GM12801 (cell line): Measurements from ENCODE around the gene KCNQ1.

ENCODE experiments used
- TF ChIP-seq, protein P1 (sequence below): IDR thresholded peaks from one replicate; pipeline ENCODE4 v1.5.1; 2011; ENCODE audit warnings: control low read depth; ENCODE audit not compliant: insufficient read length; ENCODE audit errors: extremely low read depth

KCNQ1 gene

DNA sequence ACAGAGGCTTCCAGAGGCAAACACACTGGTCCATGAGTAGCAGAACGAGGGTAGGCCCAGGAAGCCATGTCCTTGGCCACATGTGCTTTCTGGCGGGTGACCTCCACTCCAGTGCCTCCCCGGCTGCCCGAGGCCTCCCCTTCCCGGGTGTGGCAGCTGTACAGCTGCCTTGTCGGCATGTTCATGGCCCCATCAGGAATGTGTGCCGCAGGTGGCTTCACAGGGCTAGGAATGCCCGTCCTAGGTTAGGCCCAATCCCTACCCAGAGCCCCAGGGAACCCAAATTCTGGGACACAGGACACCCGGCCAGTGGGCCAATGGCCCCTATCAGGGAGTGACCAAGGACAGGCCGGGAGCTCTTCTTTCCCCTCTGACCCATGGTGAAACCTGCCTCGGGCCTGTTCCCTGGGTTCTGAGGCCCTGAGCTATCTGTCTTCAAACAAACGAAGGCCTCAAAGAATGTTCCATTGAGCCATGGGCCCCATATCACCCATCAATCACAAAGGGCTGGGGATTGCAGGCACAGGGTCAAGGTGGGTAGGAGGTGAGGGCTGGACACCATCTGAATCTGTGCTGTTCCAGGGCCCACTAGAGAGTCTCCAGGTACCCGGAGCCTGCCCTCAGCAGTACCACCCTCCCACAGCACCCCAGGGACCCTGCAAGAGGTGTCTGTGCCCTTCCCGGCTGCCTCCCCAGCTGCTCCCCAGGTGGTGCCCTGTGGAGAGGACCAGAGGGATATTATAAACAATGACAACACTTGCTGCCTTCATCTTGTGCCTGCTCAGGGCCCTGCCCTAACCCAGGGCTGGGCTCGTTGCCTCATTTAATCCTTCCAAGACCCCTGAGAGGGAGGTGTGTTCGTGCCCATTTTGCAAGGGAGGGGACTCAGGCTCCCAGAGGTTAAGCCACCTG lies 444.8 kb downstream of the KCNQ1 start:
- TF ChIP-seq, protein P1, sequence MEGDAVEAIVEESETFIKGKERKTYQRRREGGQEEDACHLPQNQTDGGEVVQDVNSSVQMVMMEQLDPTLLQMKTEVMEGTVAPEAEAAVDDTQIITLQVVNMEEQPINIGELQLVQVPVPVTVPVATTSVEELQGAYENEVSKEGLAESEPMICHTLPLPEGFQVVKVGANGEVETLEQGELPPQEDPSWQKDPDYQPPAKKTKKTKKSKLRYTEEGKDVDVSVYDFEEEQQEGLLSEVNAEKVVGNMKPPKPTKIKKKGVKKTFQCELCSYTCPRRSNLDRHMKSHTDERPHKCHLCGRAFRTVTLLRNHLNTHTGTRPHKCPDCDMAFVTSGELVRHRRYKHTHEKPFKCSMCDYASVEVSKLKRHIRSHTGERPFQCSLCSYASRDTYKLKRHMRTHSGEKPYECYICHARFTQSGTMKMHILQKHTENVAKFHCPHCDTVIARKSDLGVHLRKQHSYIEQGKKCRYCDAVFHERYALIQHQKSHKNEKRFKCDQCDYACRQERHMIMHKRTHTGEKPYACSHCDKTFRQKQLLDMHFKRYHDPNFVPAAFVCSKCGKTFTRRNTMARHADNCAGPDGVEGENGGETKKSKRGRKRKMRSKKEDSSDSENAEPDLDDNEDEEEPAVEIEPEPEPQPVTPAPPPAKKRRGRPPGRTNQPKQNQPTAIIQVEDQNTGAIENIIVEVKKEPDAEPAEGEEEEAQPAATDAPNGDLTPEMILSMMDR: no peak

DNA sequence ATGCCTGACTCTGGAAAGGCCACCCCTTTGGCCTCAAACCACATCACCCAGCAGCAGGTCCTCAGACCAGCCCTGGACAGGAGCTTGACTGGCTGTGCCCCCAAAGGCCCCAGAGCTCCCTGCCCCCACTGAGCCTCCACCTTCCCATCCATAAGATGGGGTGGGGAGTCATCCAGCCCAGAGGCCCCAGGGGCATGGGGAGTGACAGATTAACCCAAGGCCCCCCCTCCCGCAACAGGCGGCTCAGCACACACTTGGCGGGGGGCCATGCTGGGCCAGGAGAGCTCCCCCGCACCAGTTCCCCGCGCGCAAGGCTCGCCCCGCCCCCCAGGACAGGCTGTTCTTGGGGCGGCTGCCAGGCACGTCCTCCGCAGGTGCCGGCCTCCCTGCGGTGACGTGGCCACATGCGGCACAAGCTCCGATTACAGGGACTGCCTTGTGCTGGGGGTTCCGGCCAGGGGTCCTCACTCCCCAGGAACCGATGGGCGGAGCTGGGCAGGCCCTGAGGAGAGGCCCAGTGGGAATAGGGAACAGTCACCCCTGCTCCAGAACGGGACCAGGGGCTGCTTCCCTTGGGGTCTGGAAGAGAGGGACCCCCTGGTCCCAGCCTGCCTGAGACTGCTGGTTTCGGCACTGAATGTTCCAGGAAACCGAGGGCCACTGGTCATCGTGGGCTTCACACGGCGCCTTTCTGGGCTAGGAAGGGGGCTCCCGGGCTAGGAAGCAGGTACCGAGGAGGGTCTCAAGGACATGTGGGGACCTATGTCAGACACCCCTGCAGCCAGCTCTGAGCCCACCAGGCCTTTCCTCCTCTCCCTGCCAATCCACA lies 445.9 kb downstream of the KCNQ1 start:
- TF ChIP-seq, protein P1: no peak

DNA sequence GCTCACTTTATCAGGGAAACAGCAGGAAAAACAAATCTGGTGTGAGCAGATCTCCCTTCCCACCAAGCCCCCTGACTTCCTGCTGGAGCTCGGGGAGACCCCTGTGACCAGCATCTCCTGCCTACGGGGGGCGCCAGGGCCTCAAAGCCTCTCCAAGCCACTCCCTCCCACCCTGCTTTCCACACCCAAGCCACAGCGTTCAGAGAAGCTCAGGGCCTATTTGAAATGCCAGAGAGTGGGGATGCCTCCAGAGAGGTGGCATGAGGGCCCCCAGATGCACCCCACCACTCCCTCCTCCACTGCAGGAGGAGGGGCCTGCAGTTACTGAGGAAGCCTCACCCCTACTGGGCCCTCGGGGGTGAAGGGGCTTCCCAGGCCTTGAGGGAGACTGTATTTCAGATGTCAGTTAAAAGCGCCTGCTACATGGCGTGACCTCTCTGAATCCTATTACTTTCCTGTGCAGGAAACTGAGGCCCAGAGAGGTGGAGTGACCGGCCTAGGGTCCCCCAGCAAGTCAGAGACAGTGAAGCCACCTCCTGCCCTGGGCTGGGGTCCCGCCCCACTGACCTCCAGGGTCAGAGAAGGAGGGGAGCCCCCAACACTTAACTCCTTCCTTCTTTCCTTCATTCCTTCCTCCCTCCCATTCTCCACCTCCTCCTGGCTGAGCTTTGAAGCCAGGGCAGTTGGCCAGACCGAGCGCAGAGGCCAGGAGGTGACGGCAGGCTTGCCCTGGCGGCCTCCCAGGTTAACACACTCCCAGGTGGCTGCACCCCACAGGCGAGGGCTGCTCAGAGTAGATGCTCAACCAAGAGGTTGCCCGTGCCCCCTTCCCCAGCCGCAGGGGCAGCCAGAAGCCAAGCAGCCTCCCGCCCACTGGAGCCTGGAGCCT lies 446.8 kb downstream of the KCNQ1 start:
- TF ChIP-seq, protein P1: no peak

DNA sequence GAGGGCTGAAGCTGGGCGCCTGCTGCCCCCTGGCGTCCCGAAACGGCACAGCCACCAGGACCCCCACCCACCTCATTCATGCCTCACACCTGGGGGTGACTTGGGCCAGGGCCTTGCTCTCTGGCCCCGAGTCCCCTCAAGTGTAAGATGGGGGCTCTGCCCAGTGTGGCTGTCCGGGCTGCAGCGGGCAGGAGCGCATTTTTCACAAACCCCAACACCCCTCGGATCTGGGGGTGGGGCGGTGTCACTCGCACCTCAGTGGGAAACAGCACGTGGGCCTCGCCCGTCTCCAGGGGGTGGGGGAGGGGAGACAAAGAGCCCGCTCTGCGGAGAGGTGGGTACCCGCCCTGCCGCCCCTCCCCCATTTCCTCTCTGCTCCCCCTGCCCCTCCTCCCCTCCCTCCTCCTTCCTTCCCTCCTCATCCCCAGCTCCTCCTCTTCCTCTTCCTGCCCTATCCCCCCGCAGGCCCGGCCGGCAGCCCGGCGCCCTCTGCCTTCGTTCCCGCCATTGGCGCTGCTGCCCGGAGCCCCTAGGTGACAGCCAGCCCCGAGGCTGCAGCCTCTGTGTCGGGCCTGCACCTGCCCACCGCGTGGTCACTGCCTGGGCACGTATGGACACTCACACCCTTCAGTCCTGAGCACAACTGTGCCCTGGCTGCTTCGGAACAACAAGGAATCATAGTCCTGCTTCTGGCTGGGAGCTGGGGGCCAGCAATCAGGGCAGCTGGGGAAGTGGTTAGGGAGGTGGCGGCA lies 447.6 kb downstream of the KCNQ1 start:
- TF ChIP-seq, protein P1: no peak

DNA sequence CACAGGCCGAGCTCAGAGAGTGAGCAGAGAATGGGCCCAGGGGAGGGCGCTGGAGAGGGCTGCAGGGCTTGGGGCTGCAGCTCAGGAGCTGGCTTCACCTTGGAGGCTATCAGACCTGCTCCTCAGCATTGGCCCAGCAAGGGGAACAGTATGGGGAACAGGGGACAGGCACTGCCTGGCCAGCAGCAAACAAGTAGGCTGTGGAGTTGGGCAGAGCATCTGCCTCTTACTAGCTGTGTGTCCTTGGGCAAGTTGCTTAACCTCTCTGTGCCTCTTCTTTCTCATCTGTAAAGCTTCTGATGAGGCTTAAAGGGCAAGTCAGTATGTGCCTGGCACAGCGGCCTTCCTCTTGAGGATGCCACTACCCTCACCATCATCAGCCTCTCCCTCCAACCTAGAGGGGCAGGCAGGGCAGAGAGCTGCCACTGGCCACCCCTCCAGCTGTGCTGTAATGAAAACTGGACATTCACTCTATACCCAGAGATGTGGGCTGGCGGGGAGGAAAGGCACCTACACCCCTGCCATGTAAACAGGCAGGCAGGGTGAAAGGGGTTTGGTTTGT lies 448.2 kb downstream of the KCNQ1 start:
- TF ChIP-seq, protein P1: no peak

DNA sequence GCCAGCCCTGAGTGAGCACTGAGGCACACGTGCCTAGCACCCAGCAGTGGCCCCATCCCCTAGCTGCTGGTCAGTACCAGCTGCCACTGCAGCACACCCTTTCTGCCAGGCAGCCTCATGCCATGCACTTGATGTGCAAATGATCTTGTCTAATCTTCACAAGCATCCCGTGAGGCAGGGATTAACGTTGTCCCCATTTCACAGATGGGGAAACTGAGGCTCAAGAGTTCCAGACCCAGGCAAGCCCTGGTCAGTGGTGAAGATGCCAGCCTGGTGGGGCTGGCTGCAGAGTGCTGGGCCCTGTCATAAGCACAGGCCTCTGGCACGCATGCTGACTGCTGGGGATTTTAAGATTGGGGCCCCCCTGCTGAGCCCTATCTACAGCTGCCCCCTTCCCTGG lies 449.1 kb downstream of the KCNQ1 start:
- TF ChIP-seq, protein P1: no peak
